GM19372 (cell line): ENCODE data around the gene ZNF835.

Experiments
- ATAC-seq: cut with Tn5 transposase; IDR thresholded peaks from one replicate; pipeline ENCODE4 v1.9.1; 2021; ENCODE audit warnings: mild to moderate bottlenecking, low read depth, moderate library complexity; ENCODE audit not compliant: unreplicated experiment

ZNF835 gene

DNA sequence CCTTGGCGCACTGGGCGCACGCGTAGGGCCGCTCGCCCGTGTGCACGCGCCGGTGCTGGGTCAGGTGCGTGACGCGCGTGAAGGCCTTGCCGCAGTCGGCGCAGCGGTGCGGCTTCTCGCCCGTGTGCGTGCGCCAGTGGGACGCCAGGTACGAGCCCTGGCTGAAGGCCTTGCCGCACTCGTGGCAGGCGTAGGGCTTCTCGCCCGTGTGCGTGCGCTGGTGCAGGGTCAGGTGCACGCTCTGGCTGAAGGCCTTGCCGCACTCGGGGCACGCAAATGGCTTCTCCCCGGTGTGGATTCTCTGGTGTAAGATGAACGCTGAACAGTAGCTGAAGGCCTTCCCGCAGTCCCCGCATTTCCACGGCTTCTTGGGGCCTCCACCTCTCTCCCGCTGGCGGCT lies 7.0 kb downstream of the ZNF835 start:
- ATAC-seq, result no peak

DNA sequence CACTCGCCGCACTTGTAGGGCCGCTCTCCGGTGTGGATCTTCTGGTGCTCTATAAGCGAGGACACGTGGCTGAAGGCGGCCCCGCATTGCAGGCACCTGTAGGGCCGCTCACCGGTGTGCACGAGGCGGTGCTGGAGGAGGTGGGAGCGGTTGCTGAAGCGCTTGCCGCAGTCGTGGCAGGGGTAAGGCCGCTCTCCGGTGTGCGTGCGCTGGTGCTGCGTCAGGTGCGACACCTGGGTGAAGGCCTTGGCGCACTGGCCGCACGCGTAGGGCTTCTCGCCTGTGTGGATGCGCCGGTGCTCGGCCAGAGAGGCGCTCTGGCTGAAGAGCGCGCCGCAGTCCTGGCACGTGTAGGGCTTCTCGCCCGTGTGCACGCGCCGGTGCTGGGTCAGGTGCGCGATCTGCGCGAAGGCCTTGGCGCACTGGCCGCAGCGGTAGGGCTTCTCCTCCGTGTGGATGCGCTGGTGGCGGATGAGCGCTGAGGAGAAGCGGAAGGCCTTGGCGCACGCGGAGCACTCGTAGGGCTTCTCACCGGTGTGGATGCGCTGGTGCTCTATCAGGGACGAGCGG lies 7.5 kb downstream of the ZNF835 start:
- ATAC-seq, result no peak

DNA sequence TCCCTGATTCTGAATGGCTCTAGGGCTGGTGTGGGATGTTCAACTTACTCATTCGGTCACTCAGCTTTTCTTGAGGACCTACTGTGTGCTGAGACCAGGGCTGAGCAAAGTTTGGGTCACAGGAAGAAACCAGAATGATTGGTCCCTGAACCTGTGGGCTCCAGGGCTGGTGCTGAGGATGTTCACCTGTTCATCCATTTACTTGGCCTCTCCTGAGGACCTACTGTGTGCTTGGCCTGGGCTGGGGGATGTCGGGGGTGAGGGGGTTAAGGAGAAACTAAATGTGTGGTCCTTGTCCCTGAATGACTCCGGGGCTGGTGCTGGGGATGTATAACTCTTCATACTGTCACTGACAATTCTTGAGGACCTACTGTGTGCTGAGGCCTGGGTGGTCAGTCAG lies 10.3 kb downstream of the ZNF835 start:
- no peak for ATAC-seq

DNA sequence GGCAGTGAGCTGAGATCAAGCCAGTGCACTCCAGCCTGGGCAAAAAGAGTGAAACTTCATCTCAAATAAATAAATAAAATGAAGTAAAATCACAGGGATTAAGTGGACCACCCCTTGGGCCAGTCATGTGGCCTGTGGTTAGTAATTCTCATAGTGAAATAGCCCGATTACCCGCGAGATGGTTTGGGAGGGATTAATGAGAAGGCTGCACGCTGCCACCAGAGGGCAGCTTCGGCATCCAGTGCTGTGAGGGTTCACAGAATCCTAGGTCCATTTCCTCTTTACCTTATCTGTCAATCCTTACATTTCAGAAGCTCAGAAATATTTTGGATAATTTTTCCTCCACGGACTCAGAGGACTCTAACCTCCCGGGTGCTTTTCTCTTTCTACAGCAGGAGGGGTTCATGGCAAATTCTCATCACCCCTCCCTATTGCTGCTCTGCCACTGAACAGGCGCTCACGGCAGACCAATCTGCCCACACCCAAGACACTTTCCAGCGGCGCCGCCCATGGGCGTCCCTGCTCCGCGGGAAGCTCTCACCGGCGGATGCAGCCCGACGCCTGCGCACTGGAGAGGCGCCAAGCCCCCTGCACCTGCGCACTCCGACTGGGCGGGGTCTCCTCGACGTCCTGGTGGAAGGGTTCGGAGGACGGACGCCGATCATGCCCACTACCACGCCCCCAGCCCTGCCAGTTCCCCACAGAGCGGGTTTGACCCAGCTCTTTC lies 11.0 kb downstream of the ZNF835 start:
- ATAC-seq, result no peak

DNA sequence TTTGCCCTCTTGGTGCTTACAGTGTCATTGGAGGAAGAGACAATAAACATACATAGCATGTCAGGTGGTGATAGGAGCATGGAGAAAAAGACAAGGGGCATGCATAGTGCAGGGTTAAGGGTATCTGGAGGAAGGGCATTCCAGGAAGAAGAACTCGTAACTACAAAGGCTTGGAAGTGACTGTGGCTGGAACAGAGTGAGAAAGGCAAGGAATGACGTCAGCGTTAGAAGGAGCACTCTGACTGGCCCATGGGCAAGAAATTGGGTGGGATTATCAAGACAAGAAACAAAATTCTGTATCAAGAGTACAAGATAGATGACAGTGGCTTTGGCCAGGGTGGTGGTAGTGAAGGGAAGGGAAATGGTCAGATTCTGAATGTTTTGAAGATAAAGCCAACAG lies 17.4 kb downstream of the ZNF835 start:
- no peak for ATAC-seq

DNA sequence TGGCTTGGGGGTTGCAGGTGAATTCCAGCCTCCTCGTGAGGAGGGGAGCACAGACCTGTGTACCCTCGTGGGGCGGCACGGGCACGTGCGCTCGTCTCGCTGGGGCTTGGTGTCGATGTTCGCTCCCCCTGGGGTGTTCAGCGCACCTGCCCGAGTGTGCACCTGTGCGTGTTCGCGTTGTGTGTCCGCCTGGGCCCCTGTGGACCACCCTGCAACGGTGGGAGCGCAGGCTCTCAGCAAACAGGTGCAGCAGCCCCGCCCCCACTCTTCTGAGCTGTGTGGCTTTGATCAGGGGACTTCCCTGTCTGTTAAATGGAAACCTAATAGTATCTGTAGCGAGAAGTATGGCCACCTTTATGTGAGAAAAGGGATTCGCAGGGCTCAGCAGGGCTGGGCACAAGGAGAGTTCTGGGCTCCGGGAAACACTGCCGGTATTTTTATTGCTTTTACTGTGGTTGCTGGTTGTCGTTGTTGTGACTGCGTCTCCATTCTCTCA lies 28.0 kb downstream of the ZNF835 start:
- ATAC-seq, result no peak

DNA sequence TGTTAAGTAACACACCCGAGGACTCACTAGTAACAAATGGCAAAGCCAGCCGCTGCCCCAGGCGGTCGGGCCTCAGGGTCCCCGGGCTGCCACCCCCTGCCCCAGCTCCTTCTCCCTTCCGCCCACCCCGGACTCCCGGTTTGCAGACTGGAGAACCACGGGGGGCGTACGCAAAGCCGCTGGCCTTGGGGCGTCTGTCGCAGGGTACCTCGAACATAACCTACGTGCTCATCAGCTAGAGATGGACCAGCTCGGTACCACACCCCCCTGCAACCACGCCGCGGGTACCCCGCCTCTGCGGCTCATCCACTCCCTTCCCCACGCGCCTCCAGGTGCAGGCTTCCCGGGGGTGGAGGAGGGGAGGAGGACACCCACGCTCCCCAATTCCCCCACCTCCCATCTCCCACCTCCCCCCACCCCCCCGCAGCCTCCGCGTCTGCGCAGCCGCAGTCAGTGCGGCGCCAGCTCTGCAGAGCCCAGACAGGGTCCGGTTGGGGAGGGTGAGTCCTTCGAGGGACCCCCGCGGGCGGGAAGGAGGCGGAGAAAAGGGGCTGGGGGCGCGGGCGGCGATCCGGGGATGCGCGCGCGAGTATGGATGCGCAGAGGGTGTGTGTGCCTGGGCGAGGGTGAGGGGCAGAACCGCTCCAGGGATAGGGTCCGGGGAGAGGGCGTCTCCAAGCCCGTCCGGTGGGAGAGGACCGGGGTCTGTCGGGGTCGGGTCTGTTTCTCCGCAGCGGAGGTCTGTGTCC lies 28.7 kb downstream of the ZNF835 start, which contains the start of gene SMIM17:
Gene SMIM17 (plus strand): TSS at position 449 of the 749 bp plus-strand sequence. CDS start 2,509 bp downstream, outside the sequence.
- no peak for ATAC-seq

DNA sequence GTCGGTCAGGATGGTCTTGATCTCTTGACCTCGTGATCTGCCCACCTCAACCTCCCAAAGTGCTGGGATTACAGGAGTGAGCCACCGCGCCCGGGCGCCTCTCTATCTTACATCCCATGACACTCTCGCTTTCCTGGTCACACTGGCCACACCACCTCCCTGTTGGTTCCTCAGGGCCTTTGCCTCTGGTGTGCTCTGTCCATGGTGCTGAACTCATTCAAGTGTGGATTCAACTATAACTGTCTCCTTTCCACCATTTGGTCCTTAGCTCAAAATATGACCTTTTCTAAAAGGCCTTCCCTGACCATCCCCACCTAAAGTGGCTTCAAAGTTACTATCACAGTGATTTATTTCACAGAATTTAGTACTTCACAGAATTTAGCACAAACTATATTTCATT lies 32.3 kb downstream of the ZNF835 start:
- ATAC-seq, result no peak

DNA sequence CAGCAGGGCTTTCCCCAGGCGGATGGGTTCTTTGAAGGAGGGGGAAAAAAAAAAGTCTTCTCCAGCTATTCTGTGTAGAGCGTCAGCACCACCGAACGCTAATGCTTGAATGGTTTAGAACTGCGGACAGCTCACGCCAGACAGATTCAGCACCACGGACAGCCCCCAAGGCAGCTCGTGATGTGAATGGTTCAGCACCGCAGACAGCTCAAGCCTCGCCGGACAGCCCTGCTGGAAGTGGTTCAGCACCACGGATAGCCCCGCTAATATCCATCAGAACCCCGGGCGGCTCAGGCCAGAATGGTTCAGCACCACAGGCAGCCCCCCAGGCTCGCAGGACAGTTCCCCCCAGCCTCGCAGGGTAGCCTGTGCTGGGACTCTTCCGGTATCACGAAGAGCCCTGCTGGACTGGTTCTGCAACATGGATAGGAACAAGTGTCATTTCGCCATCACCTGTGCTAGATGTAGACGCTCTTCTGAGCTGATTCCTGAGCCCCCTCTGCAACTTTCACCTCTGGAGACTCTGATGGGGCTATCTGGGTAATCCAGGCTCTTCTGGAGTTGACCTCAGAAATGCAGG lies 33.5 kb downstream of the ZNF835 start:
- ATAC-seq, result no peak

DNA sequence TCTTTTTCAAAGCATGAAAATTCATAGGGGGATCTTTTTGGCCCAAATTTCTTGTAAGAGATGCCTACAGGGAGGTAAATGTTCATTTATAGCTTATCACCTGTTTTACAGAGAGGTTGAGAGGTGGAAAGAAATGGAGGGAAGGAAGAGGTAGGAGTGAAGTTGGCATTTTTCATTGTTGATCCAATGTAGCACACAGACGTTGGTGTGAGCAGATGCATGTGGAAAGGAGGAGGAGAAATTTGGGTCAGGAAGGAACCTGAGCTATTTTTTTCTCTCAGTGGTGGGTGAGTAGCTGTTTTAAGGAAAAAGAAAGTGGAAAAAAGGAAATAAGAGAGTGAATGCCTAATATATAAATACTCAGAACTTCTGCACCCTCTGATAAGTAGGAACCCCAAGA lies 38.5 kb downstream of the ZNF835 start:
- ATAC-seq, result no peak

DNA sequence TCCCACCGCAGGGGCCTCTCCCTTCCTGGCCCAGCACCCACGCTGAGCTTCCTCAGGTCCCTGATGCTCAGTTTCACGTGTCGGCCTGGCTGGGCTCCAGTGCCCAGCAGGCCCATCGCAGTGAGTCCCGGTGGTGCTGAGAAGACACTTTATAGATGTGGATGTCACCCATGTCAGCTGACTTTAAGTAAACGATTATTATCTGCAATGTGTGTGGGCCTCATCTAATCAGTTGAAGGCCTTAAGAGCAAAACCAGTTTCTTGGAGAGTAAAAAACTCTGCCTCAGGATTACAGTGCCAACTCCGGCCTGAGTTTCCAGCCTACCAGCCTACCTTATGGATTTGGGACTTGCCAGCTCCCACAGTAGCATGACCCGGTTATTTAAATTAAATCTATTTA lies 45.8 kb downstream of the ZNF835 start:
- no peak for ATAC-seq

DNA sequence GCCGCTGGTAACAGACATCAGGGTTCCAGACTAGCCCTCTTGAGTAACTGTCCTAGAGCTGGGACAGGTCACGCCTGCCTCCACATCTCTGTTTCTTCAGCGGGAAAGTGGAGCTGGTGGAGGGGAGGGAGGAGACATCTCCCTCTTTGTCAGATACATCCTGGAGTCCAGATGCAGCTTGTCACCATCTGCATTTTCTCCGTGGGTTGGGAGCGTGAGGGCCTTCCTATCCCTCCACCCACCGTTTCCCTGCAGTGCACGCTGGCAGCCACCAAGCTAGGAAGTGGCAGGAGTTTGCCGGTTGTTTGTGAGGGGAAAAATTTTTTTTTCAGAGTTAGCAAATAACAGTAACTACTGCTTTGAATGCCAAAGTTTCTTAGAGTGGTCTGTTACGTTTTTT lies 48.6 kb downstream of the ZNF835 start:
- ATAC-seq, result no peak

DNA sequence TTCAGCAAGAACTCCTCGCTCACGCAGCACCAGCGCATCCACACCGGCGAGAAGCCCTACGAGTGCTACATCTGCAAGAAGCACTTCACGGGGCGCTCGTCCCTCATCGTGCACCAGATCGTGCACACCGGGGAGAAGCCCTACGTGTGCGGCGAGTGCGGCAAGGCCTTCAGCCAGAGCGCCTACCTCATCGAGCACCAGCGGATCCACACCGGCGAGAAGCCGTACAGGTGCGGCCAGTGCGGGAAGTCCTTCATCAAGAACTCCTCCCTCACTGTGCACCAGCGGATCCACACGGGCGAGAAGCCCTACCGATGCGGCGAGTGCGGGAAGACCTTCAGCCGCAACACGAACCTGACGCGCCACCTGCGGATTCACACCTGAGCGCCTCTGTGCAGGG lies 49.2 kb downstream of the ZNF835 start:
- no peak for ATAC-seq

DNA sequence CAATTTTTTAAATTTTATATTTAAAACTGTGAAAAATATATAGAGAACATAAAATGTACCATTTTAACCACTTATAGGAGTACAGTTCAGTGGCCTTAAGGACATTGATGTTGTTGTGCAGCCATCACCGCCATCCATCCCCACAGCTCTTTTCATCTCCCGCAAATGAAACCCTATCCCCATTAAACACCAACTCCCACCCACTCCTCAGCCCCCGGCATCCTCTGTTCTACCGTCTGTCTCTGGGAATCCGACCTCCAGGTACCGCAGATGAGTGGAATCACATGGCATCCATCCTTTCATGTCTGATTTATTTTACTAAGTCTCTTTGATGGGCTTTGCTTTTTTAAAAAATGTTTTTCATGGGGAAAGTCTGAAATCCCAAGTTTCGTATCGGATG lies 52.4 kb downstream of the ZNF835 start:
- no peak for ATAC-seq

DNA sequence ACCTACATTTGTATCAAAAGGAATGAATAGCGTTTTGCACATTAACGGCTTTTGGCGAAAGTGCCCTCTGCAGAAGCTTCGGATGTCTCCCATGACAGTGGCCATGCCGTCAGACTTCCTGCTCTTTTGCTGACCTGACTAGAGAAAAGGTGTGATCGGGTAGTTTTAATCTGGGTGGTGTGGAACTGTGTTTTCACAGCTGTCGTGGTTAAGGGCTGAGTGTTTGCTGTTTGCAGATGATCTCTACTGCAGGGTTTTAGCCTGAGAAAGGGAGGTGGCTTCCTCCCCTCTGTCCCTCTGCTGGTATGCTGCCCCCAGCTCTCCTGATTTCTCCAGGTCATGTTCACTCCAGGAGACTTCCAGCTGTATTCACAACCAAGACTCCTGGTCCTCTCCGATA lies 54.0 kb downstream of the ZNF835 start:
- no peak for ATAC-seq

DNA sequence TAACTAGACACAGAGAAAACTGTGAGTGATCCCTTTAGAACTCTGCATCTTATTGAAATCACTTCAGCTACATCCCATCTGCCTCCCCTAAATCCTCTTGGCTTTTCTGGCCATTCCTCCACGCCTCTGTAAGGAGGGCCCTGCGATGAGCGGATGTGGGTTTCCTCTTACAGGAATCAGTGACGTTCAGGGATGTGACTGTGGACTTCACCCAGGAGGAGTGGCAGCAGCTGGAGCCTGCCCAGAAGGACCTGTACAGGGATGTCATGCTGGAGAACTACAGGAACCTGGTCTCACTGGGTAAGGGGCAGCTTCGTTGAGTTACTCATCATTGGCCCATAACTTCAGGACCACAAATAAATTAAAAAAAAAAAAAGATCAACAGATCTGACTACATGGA lies 57.9 kb downstream of the ZNF835 start:
- ATAC-seq, result no peak

DNA sequence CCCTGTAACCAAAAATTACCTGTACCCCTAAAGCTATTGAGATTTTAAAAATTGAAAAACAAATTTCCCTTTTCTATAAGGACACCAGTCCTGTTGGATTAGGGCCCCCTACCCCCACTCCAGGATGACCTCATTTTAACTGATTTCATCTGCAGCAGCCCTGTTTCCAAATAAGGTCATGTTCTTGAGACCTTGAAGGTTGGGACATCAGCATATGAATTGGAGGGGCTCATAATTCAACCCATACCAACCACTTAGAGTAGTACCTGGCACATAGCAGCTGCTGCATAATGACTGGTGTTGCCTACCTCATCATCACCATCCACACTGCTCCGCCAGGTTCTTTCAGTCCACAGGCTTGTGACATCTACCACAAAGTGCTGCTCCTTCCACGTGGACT lies 58.8 kb downstream of the ZNF835 start:
- no peak for ATAC-seq
